Esophagus muscularis mucosa (tissue), 4 donors: ENCODE results near the gene TELO2. TPM values are rescaled to one million over a fixed set of nuclear protein-coding genes. Genes with fewer than 3 reads are reported as not detected.

Experiments used
- DNase-seq: peaks from one replicate; pipeline ENCODE4 v3.0.0-alpha.2; 2017; ENCODE audit errors: extremely low spot score
- H3K27ac ChIP-seq, 4 donors: fragments of 200-600 bp; sonication (generic); replicated peaks in 1 of 4; 1 replicate in 3 of 4; 2 replicates in 1 of 4; pipeline ENCODE4 v1.5.1; 2016 to 2019; ENCODE audit warnings: mild to moderate bottlenecking in 1 of 4
- H3K27me3 ChIP-seq, 4 donors: fragments of 200-600 bp; sonication (generic); one replicate each; pipeline versions ENCODE4 v1.5.1 to v1.6.0; 2016 to 2019
- H3K36me3 ChIP-seq, 4 donors: fragments of 200-600 bp; sonication (generic); one replicate each; pipeline ENCODE4 v1.5.1; 2016 to 2019
- H3K4me1 ChIP-seq, 4 donors: fragments of 200-600 bp; sonication (generic); one replicate each; pipeline ENCODE4 v1.5.1; 2016 to 2019
- H3K4me3 ChIP-seq, 4 donors: fragments of 200-600 bp; sonication (generic); 1 replicate in 2 of 4; 2 replicates in 2 of 4; pipeline ENCODE4 v1.5.1; 2016 to 2019; ENCODE audit warnings: mild to moderate bottlenecking in 4 of 4, moderate library complexity in 1 of 4
- H3K9me3 ChIP-seq, 4 donors: fragments of 200-600 bp; sonication (generic); 1 replicate in 3 of 4; 2 replicates in 1 of 4; pipeline ENCODE4 v1.5.1; 2016 to 2019
- EP300 ChIP-seq: sonication (generic); formaldehyde crosslinking; IDR thresholded peaks from one replicate; pipeline ENCODE4 v1.6.1; 2017; ENCODE audit warnings: antibody characterized with exemption
- POLR2A ChIP-seq: fragments of 450-650 bp; IDR thresholded peaks from one replicate; pipeline ENCODE4 v1.6.1; 2017; ENCODE audit warnings: antibody characterized with exemption, moderate library complexity, mild to moderate bottlenecking, low read depth
- POLR2AphosphoS5 ChIP-seq, 2 donors: sonication (generic); formaldehyde crosslinking; IDR thresholded peaks; one replicate each; pipeline ENCODE4 v1.6.1; 2017; ENCODE audit warnings: antibody characterized with exemption in 2 of 2
- WGBS: methylation state at CpG from one replicate; pipeline ENCODE4 v1.1.5; 2018; 5-methylcytosine and 5-hydroxymethylcytosine counted together
- intact Hi-C: fragments of 100-400 bp; cut with DNase I; formaldehyde crosslinking; loops from one replicate; pipeline ENCODE4 v1.15.1; 2023
- total RNA-seq, 4 donors: library from RNA; depleted of rRNA; stranded (reverse); fragments of >200 nt; gene quantifications; one replicate each; pipeline versions ENCODE4 v1.1.0 to v1.2.1, GENCODE V29; 2016
- TF ChIP-seq, protein P1 (sequence below), 3 experiments: fragments of 200-600 bp in 2 of 3; fragments of 450-650 bp in 1 of 3; sonication (generic) in 2 of 3; IDR thresholded peaks; one replicate each; pipeline ENCODE4 v1.5.1; 2017 to 2019; ENCODE audit warnings: antibody characterized with exemption in 3 of 3, mild to moderate bottlenecking in 2 of 3, moderate library complexity in 1 of 3

Gene TELO2
- total RNA-seq, 4 donors from 2014 or later = 14.1 to 27.7 (median 18.4) TPM

DNA sequence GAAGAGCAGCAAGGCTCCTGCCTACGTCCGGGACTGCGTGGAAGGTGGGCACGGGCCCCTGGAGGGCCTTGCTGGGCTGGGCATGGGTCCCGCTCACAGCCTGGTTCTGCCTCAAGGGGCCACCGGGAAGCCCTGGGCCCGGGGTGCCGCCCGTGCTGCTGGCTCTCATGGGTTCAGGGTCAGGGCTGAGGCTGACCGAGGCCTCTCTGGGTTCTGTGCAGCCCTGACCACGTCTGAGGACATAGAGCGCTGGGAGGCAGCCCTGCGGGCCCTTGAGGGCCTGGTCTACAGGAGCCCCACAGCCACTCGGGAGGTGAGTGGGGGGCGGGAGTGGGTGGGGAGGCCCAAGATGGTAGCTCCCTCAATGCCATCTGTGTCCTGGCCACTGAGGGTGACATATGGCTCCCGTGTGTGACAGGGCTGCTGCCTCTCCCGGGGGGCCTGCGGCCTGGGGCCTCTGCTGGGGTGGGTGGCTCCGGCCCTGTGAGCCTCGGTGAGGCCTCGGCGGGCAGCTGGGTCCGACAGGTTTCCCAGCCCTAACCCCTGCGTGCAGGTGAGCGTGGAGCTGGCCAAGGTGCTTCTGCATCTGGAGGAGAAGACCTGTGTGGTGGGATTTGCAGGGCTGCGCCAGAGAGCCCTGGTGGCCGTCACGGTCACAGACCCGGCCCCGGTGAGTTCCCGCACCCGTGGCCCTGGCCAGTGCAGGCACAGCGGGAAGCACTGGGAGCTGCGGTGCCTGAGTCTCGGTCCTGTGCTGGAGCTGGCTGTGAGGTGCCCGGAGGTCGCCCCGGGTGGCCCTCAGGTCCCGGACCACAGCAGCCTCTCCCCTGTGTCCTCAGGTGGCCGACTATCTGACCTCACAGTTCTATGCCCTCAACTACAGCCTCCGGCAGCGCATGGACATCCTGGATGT is 9.2 kb downstream of the TELO2 start:
- intact Hi-C loops = no loop called here
- Histone ChIP-seq H3K36me3 (peaks cover 53 to 96% (median 93%) of the 10 kb centered on the region in 4 donors), H3K9me3 (no peaks in the 10 kb centered on the region), H3K4me3 (no peak overlapping the region), H3K4me1 (no peaks in the 10 kb centered on the region), H3K27me3 (no peaks in the 10 kb centered on the region), H3K27ac (no peak overlapping the region)
- no peak for TF ChIP-seq EP300
- TF ChIP-seq POLR2AphosphoS5 (IDR thresholded peaks at IDR 0.05) = no peak
- TF ChIP-seq, protein P1, sequence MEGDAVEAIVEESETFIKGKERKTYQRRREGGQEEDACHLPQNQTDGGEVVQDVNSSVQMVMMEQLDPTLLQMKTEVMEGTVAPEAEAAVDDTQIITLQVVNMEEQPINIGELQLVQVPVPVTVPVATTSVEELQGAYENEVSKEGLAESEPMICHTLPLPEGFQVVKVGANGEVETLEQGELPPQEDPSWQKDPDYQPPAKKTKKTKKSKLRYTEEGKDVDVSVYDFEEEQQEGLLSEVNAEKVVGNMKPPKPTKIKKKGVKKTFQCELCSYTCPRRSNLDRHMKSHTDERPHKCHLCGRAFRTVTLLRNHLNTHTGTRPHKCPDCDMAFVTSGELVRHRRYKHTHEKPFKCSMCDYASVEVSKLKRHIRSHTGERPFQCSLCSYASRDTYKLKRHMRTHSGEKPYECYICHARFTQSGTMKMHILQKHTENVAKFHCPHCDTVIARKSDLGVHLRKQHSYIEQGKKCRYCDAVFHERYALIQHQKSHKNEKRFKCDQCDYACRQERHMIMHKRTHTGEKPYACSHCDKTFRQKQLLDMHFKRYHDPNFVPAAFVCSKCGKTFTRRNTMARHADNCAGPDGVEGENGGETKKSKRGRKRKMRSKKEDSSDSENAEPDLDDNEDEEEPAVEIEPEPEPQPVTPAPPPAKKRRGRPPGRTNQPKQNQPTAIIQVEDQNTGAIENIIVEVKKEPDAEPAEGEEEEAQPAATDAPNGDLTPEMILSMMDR (IDR thresholded peaks at IDR 0.05) = no peak
- TF ChIP-seq POLR2A = no peak
- WGBS = 94% methylated on average over 15 of the region's 42 CpGs
- no peak for DNase-seq

DNA sequence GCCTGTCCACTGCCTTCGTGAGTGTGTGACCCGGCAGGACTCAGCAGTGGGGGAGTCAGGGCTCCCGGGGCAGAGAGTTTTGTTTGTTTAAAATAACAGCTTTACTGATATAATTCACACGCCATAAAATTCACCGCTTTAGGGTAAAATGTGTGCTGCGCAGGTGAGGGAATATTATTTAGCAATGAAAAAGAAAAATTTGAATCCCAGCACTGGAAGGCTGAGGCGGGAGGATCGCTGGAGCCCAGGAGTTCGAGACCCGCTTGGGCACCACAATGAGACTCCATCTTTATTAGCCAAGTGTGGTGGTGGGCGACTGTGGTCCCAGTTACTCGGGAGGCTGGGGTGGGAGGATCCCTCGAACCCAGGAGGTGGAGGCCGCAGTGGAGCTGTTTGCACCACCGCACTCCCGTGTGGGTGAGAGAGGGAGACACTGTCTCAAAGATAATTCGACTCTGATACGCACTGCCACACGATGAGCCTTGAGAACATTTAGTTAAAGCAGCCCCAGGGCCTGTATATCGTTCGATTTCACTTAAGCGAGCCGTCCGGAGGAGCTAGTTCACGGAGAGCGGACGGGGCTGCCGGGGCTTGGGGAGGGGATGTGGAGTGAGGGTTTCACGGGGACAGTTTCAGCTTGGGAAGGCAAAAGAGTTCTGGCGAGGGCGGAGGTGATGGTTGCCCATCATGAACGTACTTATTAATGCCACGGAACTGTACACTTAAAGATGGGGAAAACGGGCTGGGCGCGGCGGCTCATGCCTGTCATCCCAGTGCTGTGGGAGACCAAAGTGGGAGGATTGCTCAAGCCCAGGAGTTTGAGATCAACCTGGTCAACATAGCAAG is 10.2 kb downstream of the TELO2 start:
- Histone ChIP-seq H3K4me3 (no peak overlapping the region), H3K9me3 (no peaks in the 10 kb centered on the region), H3K27me3 (no peaks in the 10 kb centered on the region), H3K4me1 (no peaks in the 10 kb centered on the region), H3K36me3 (peaks cover 52 to 95% (median 91%) of the 10 kb centered on the region in 4 donors), H3K27ac (no peak overlapping the region)
- no peak for DNase-seq
- WGBS = 95% methylated on average over 37 of the region's 37 CpGs
- TF ChIP-seq, protein P1 (IDR thresholded peaks at IDR 0.05) = no peak
- no peak for TF ChIP-seq POLR2AphosphoS5 (IDR thresholded peaks at IDR 0.05)
- TF ChIP-seq POLR2A = no peak
- no peak for TF ChIP-seq EP300
- intact Hi-C loops = no loop called here

- intact Hi-C loops = no loop called here
Observed at GRCh38 chr16:1505073-1505844, 12.1 kb downstream of the TELO2 start.

DNA sequence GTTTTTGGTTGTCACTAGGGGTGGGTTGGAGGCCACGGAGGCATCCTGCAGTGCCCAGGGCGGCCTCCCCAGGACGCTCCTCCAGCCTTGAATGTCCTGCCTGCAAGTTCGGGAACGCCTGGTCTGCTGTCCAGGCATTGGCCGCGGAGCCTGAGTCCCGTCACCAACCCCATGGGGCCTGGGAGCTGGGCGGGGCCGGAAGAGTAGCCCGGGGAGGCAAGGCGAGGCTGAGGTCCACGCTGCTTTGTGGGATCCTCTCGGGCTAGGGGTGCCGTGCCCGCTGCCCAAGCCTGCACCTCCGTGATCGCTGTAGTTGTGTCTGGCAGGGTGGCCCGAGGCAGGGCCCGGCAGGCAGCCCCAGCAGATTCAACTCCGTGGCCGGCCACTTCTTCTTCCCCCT is 12.8 kb downstream of the TELO2 start:
- peaks cover 16 to 23% (median 19%) of the 10 kb centered on the region in 4 donors for H3K4me1 ChIP-seq
- no peak for TF ChIP-seq POLR2AphosphoS5 (IDR thresholded peaks at IDR 0.05)
- TF ChIP-seq POLR2A = no peak
- H3K27ac ChIP-seq = no peak overlapping the region
- intact Hi-C loops = no loop called here
- no peak overlapping the region for H3K4me3 ChIP-seq
- H3K27me3 ChIP-seq = no peaks in the 10 kb centered on the region
- H3K36me3 ChIP-seq = peaks cover 31 to 95% (median 87%) of the 10 kb centered on the region in 4 donors
- H3K9me3 ChIP-seq = no peaks in the 10 kb centered on the region
- WGBS = 93% methylated on average over 3 of the region's 22 CpGs
- DNase-seq = no peak

More at GRCh38 chr16:1505073-1505844, 12.1 kb downstream of the TELO2 start:
- Histone ChIP-seq H3K4me1 (peaks cover 12 to 18% (median 14%) of the 10 kb centered on the region in 4 donors), H3K27ac (no peak overlapping the region), H3K9me3 (no peaks in the 10 kb centered on the region), H3K36me3 (peaks cover 38 to 95% (median 87%) of the 10 kb centered on the region in 4 donors), H3K4me3 (no peak overlapping the region), H3K27me3 (no peaks in the 10 kb centered on the region)
- DNase-seq = no peak
- 96% methylated on average over 21 of the region's 37 CpGs for WGBS
- TF ChIP-seq POLR2A = no peak
- no peak for TF ChIP-seq EP300
- TF ChIP-seq, protein P1 (IDR thresholded peaks at IDR 0.05) = no peak
- TF ChIP-seq POLR2AphosphoS5 (IDR thresholded peaks at IDR 0.05) = no peak
